Smooth muscle cell (in vitro differentiated cells): Measurements from ENCODE around the gene WDR33. TPM values are rescaled to one million over a fixed set of nuclear protein-coding genes. Genes with fewer than 3 reads are reported as not detected.

Experiments used
- DNase-seq: peaks from one replicate; lab custom pipeline; 2025; ENCODE audit not compliant: unreplicated experiment; lab: John Stamatoyannopoulos, UW
- H2AFZ ChIP-seq: fragments of 200-600 bp; sonication (generic); 2 replicates; pipeline ENCODE4 v1.6.0; 2016; ENCODE audit warnings: antibody characterized with exemption, low read depth, mild to moderate bottlenecking
- H3F3A ChIP-seq: fragments of 200-600 bp; sonication (generic); 2 replicates; pipeline ENCODE4 v1.6.0; 2017; ENCODE audit warnings: antibody characterized with exemption, low read depth
- H3K27ac ChIP-seq: fragments of 200-600 bp; sonication (generic); 2 replicates; pipeline ENCODE4 v1.5.1; 2016; ENCODE audit warnings: low read depth, mild to moderate bottlenecking
- H3K27me3 ChIP-seq: fragments of 200-600 bp; sonication (generic); 2 replicates; pipeline ENCODE4 v1.6.1; 2016; ENCODE audit warnings: low read depth, mild to moderate bottlenecking
- H3K36me3 ChIP-seq: fragments of 200-600 bp; sonication (generic); 2 replicates; pipeline ENCODE4 v1.5.1; 2016; ENCODE audit warnings: low read depth
- H3K4me1 ChIP-seq: fragments of 200-600 bp; sonication (generic); 2 replicates; pipeline ENCODE4 v1.5.1; 2016; ENCODE audit warnings: low read depth
- H3K4me2 ChIP-seq: fragments of 200-600 bp; sonication (generic); 2 replicates; pipeline ENCODE4 v1.6.0; 2016; ENCODE audit warnings: mild to moderate bottlenecking
- H3K4me3 ChIP-seq: fragments of 200-600 bp; sonication (generic); 2 replicates; pipeline ENCODE4 v1.5.1; 2016; ENCODE audit warnings: mild to moderate bottlenecking
- H3K79me2 ChIP-seq: fragments of 200-600 bp; sonication (generic); 2 replicates; pipeline ENCODE4 v1.6.0; 2016; ENCODE audit warnings: low read depth, mild to moderate bottlenecking
- H3K9ac ChIP-seq: fragments of 200-600 bp; sonication (generic); 2 replicates; pipeline ENCODE4 v1.6.0; 2016; ENCODE audit warnings: low read depth
- H3K9me3 ChIP-seq: fragments of 200-600 bp; sonication (generic); replicated peaks from 2 replicates; pipeline ENCODE4 v1.5.1; 2016; ENCODE audit warnings: low read depth
- H4K20me1 ChIP-seq: fragments of 200-600 bp; sonication (generic); 2 replicates; pipeline ENCODE4 v1.6.0; 2016; ENCODE audit warnings: low read depth
- WGBS: methylation state at CpG from one replicate; pipeline ENCODE4 v1.1.7; 2016; ENCODE audit warnings: low lambda C conversion rate; 5-methylcytosine and 5-hydroxymethylcytosine counted together
- polyA plus RNA-seq: library from polyadenylated mRNA; unstranded; fragments of >200 nt; fragmentation: Nextera tagmentation; extraction: Ambion mirVana; gene quantifications from 2 replicates; pipeline ENCODE4 v1.2.1, GENCODE V29; 2016
- total RNA-seq: library from RNA; depleted of rRNA; stranded (reverse); fragments of >200 nt; gene quantifications from 2 replicates; pipeline ENCODE4 v1.2.3, GENCODE V29; 2014
- TF ChIP-seq, protein P1 (sequence below): fragments of 200-600 bp; sonication (generic); IDR thresholded peaks from 2 replicates; pipeline ENCODE4 v1.5.1; 2017; ENCODE audit warnings: borderline replicate concordance, mild to moderate bottlenecking, antibody characterized with exemption; ENCODE audit not compliant: insufficient read depth, poor library complexity, severe bottlenecking

Gene WDR33
- total and polyA plus RNA-seq, 2 experiments from 2014 or later, result 30.4 to 43.3 TPM

DNA sequence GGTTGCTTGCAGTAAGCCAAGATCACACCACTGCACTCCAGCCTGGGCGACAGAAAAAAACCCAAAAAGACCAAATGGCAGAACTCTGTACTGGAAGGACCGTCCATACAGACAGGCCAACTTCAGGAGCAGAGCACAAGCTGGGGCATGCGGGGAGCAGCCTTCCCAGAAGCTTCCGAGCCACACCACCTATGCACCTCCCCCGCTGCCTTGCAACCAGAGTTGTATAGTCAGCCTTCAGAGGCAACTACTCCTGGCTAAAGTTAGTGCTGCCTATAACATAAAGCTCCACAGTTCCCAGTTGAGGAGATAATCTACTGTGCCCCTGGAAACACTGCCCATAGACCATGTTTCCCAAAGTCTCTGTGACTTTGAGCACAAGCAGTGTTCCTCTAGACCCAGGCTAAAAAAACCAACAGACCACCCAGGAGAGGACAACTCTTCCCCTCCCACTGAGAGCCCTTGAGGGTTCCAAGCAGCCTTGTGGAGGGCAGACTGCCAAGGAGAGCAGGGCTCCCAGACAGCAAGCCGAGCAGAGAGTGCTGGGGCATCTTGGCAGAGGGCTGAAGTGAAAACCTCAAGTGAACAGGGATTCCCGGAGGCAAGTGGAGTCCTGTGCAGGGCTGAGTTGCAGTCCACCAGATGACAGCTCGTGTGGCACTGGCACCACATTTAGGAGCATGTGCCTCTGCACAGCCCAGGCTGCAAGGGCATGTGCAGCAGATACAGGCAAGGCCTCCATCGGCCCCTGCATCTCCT is 102.9 kb downstream of the WDR33 start:
- H3K4me2 ChIP-seq, result no peak overlapping the region
- H2AFZ ChIP-seq, result no peak overlapping the region
- peaks cover 15% of the 10 kb centered on the region for H3F3A ChIP-seq
- 90% methylated on average over 9 of the region's 9 CpGs for WGBS
- H3K9ac ChIP-seq, result no peak overlapping the region
- no peak overlapping the region for H3K4me3 ChIP-seq
- peaks cover 8% of the 10 kb centered on the region for H3K79me2 ChIP-seq
- H3K9me3 ChIP-seq, result no peaks in the 10 kb centered on the region
- peaks cover 3% of the 10 kb centered on the region for H3K4me1 ChIP-seq
- no peaks in the 10 kb centered on the region for H4K20me1 ChIP-seq
- H3K27ac ChIP-seq, result no peak overlapping the region
- DNase-seq, result no peak
- H3K27me3 ChIP-seq, result no peaks in the 10 kb centered on the region
- TF ChIP-seq, protein P1, sequence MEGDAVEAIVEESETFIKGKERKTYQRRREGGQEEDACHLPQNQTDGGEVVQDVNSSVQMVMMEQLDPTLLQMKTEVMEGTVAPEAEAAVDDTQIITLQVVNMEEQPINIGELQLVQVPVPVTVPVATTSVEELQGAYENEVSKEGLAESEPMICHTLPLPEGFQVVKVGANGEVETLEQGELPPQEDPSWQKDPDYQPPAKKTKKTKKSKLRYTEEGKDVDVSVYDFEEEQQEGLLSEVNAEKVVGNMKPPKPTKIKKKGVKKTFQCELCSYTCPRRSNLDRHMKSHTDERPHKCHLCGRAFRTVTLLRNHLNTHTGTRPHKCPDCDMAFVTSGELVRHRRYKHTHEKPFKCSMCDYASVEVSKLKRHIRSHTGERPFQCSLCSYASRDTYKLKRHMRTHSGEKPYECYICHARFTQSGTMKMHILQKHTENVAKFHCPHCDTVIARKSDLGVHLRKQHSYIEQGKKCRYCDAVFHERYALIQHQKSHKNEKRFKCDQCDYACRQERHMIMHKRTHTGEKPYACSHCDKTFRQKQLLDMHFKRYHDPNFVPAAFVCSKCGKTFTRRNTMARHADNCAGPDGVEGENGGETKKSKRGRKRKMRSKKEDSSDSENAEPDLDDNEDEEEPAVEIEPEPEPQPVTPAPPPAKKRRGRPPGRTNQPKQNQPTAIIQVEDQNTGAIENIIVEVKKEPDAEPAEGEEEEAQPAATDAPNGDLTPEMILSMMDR, result no peak
- H3K36me3 ChIP-seq, result peaks cover 4% of the 10 kb centered on the region

DNA sequence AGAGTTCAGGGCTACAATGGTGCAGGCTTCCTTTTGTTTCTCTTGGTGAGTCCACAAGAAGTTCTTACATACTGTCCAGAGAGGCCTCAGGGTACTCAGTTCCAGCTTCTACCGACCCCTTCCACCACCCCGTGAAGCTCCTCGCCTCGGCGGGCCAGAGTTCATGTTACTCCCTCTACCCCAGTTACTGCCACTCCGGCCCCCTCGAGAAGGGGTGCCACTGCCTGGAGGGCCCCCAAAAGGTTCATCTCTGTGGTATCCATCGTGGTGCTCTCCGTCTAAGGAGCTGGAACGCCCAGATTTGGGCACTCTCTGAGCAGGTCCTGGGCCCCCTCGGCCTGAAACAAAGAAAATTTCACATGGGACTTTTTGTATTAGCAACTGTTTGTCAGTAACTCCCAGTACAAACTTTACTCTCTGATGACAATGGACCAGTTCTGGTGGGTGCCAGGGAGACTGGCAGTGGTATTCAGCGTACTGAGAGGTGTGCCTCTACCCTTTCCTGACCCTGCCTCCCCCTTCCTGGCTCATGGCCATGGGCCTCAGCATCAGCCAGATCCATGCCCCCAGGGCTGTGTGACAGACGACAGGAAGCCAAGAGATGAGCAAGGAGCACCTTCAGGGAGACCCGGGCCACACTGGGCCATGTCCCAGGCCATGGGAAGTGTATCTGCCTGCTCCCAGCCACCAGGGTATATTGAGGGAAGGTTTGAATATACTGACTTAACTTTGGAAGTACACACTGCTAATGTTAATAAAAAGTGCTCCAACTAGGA is 104.6 kb downstream of the WDR33 start:
- Histone ChIP-seq H4K20me1 (no peaks in the 10 kb centered on the region), H3K27ac (no peak overlapping the region), H3F3A (peaks cover 22% of the 10 kb centered on the region), H3K4me2 (no peak overlapping the region), H3K9me3 (no peaks in the 10 kb centered on the region), H3K79me2 (peaks cover 16% of the 10 kb centered on the region), H3K4me1 (peaks cover 12% of the 10 kb centered on the region), H2AFZ (no peak overlapping the region), H3K4me3 (no peak overlapping the region), H3K9ac (no peak overlapping the region), H3K27me3 (no peaks in the 10 kb centered on the region), H3K36me3 (peaks cover 4% of the 10 kb centered on the region)
- TF ChIP-seq, protein P1, result no peak
- WGBS, result 95% methylated on average over 14 of the region's 14 CpGs
- DNase-seq, result no peak

DNA sequence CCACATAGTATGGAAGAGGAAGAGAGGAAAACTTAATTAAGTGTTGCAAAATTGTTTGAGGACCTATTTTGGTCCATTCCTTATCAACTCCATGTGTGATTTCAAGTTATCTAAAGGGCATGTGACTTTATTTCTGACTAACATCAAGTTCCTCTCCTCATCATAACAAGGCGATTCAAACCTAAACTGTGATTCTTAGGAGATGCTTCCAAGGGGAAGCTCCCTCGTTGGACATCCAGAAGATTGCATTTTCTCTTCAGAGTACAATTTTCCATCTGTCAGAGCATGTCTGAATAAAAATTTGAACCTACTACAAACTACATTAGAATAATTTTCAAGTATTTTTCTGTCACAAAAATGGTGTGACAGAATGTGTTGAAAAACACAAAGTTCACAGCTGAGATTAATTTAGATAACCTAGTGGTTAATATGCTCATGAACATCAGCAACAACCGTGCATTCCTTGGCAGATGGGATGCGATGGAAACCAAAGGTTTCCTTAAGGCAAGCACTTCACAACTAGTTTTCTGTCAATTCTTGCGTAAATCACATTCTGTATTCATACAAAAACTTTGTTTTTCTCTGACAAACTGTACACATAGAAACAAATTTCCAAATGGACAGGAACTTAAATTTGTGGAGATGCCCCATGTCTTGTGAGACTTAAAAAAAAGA is 105.4 kb downstream of the WDR33 start:
- Histone ChIP-seq H3K36me3 (peaks cover 4% of the 10 kb centered on the region), H3K27ac (no peak overlapping the region), H2AFZ (no peak overlapping the region), H3K9me3 (no peaks in the 10 kb centered on the region), H3K79me2 (peaks cover 16% of the 10 kb centered on the region), H3K4me1 (peaks cover 17% of the 10 kb centered on the region), H3K4me2 (no peak overlapping the region), H3K4me3 (no peak overlapping the region), H3F3A (peaks cover 22% of the 10 kb centered on the region), H3K27me3 (no peaks in the 10 kb centered on the region), H3K9ac (no peak overlapping the region), H4K20me1 (no peaks in the 10 kb centered on the region)
- TF ChIP-seq, protein P1, result no peak
- 92% methylated on average over 5 of the region's 5 CpGs for WGBS
- no peak for DNase-seq
